ENCODE results near the gene HNRNPF.
"Not testable (repeated sequence)": the region's sequence is repeated elsewhere in the genome, so short reads cannot be mapped to it uniquely, and the experiment has no call there.

- not testable (repeated sequence) for TF ChIP-seq CTCF, POLR2AphosphoS5 (IDR thresholded peaks at IDR 0.05)
Observed at GRCh38 chr10:43454025-43454424, 45.0 kb upstream of the HNRNPF start.
